GM12864 (cell line): ENCODE results near the gene PRDX5.

Experiments
- DNase-seq: peaks from one replicate; pipeline ENCODE4 v3.0.0-alpha.2; 2011; ENCODE audit warnings: low read depth
- H3K4me3 ChIP-seq: 2 replicates; pipeline ENCODE4 v1.5.1; 2011; ENCODE audit warnings: mild to moderate bottlenecking, low read depth, low read length, control low read depth
- TF ChIP-seq, protein P1 (sequence below): IDR thresholded peaks from 2 replicates; pipeline ENCODE4 v1.5.1; 2011; ENCODE audit warnings: low read depth, mild to moderate bottlenecking, moderate library complexity, low read length, control low read depth, inconsistent platforms; ENCODE audit errors: missing control alignments

Gene PRDX5

DNA sequence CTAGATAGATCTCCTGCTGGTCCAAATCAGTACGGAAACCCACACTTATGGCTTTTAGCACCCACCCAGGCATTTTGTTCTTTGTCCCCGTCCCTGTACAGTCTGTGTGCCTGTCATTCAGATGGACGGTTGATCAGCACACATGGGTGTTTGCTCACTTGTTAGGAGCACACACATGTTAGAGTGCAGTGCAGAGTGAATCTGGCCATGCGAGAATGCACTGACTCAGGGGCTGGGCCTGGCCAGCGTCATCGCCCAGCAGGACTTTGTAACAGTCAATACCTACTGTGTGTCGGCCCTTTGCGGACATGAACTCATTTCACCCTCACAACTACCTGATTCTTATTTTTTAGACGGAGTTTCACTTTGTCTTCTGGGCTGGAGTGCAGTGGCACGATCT, 44.4 kb downstream of the PRDX5 start:
- no peak overlapping the region for H3K4me3 ChIP-seq
- TF ChIP-seq, protein P1, sequence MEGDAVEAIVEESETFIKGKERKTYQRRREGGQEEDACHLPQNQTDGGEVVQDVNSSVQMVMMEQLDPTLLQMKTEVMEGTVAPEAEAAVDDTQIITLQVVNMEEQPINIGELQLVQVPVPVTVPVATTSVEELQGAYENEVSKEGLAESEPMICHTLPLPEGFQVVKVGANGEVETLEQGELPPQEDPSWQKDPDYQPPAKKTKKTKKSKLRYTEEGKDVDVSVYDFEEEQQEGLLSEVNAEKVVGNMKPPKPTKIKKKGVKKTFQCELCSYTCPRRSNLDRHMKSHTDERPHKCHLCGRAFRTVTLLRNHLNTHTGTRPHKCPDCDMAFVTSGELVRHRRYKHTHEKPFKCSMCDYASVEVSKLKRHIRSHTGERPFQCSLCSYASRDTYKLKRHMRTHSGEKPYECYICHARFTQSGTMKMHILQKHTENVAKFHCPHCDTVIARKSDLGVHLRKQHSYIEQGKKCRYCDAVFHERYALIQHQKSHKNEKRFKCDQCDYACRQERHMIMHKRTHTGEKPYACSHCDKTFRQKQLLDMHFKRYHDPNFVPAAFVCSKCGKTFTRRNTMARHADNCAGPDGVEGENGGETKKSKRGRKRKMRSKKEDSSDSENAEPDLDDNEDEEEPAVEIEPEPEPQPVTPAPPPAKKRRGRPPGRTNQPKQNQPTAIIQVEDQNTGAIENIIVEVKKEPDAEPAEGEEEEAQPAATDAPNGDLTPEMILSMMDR: no peak
- DNase-seq: no peak

DNA sequence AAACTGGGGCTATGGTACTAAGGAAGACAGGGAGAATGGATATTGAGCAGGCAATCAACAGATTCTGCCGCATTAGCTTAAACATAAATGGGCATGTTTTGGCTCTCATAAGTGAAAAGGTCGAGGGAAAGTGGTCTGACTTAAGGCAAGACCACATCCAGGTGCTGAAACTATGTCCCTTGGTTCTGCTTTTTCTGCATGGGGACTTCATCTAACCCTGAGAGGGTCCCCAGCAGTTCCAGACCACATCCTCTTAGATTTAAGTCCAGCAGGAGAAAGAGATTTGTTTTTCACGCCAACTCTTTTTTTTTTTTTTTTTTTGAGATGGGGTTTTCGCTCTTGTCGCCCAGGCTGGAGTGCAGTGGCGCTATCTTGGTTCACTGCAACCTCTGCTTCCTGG, 46.5 kb downstream of the PRDX5 start:
- no peak for DNase-seq
- no peak overlapping the region for H3K4me3 ChIP-seq
- TF ChIP-seq, protein P1: no peak

DNA sequence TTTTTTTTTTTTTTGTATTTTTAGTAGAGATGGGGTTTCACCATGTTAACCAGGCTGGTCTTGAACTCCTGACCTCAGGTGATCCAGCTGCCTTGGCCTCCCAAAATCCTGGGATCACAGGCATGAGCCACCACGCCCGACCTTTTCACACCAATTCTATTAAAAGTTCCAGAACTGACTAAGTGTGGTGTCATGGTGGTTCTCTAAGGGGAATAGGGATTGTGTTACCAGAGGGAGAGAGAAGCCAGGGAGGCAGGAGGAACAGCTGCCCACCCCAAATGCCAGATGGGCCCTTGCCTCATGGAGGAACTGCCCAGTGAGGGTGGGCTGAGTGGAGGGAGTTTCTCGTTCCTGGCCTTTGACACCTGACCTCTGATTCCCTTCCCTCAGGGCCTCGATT, 47.0 kb downstream of the PRDX5 start:
- TF ChIP-seq, protein P1: no peak
- DNase-seq: no peak

DNA sequence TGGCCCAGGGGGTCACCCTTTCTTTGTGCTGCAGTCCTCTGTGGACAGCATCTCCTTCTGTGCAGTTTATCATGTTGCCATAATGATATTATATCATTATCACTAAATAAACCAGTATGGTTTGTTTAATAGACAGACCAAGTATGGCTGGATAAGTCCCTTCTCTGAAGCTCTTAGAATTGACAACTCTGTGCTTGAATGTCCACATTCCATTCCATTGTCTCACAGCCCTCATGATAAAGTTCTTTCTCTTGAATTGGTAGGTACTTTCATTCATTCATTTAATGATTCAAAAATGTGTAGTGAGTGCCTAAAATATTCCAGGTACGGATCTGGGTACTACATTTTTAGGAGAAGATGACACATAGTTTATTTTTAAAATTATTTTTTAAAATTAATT, 48.8 kb downstream of the PRDX5 start:
- H3K4me3 ChIP-seq: no peak overlapping the region
- DNase-seq: no peak
- TF ChIP-seq, protein P1: no peak

More for the DNA sequence above, 47.0 kb downstream of the PRDX5 start:
- H3K4me3 ChIP-seq: no peak overlapping the region

DNA sequence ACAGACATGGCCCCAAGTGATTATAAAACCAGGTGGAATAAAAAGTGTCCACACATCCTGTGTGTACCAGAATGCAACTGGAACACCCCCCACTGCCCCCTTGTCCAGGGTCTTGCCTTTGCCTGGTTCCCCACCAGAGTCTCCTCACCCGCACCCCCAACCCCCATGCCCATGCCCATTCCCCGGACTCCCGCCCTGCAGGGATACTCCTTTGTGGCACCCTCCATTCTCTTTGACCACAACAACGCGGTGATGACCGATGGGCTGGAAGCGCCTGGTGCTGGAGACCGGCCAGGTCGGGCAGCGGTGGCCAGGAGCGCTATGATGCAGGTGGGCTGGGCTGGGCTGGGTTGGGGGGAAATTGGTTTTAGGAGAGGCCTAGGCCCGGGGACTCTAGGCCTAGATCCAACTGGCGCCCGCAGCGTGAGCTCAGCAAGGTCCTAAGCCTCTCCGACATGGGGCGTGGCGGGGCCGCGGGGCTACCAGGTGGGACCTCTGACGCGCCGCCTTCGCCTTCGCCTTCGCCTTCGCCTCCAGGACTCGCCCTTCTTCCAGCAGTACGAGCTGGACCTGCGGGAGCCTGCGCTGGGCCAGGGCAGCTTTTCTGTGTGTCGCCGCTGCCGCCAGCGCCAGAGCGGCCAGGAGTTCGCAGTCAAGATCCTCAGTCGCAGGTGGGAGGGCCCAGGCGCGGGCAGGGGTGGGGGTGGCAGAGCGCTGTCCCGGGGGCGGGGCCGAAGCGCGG, 50.2 kb downstream of the PRDX5 start:
- no peak for DNase-seq
- TF ChIP-seq, protein P1: no peak

DNA sequence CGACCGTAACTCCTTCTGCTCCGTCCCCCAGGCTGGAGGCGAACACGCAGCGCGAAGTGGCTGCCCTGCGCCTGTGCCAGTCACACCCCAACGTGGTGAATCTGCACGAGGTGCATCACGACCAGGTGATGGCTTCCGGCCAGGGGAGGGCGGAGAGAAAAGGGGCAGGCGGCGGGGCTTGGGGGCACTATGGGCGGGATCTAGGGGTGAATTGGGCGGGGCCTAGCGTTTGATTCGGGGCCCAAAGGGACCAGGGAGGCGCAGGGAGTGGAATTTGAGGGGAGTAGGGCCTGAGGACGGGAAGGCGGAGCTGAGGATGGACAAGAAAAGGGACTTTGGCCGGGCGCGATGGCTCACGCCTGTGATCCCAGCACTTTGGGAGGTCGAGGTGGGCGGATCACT, 50.8 kb downstream of the PRDX5 start:
- DNase-seq: no peak

More for the DNA sequence above, 50.2 kb downstream of the PRDX5 start:
- no peak overlapping the region for H3K4me3 ChIP-seq

More for the DNA sequence above, 50.8 kb downstream of the PRDX5 start:
- TF ChIP-seq, protein P1: no peak
- H3K4me3 ChIP-seq: no peak overlapping the region
